ENCODE measurements around the gene DGCR6.
"Not testable (repeated sequence)": the region's sequence is repeated elsewhere in the genome, so short reads cannot be mapped to it uniquely, and the experiment has no call there.

Gene DGCR6
- 1.2 to 5.5 (median 3.3) reads per million in 3 donors for total RNA-seq

DNA sequence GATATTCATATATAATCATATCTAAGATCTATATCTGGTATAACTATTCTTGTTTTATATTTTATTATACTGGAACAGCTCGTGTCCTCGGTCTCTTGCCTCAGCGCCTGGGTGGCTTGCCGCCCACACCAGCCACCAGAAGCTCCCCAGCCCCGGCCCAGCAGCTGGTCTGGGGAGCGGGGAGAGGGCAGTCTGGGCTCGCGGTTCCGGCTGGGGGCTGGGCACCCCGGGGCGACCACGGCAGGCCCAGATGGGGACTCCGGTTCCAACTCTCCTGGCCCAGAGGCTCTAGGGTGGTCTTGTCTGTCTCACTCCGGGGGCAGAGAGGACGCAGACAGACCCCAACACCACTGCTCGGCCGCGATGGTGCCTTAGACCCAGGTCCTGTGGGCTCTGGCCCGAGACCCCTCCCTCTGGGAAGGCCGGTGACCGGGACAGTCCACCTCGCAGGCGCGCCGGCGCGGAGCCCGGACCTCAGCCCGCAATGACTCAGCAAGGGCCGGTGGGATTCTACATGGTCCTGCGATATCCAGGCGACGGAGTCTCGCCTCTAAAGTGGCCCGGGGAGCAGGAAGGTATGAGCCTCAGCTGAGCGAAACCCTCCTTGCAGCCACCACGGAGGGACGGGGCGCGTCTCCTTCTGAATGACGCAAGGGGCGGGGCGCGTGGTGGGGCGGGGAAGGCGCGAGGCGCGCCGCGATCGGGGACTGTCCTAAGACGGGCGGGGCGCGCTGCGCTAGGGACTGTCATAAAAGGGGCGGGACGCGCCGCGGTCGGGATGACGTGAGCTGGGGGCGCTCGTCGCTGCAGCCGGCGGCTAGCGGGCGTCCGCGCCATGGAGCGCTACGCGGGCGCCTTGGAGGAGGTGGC, at the start of gene DGCR6:
DGCR6 (plus strand) TSS at position 781 of the 870 bp plus-strand sequence; CDS start at position 836, 55 bp downstream.
- Histone ChIP-seq H3K9me3 (ENCODE audit: control insufficient read depth, low read length) (no peaks in the 10 kb centered on the region), H3K4me3 (ENCODE audit: insufficient read depth, low read depth, low read length, poor library complexity, severe bottlenecking) (no peak within 1 kb of the TSS), H3K27me3 (replicated peaks; ENCODE audit: control insufficient read depth, insufficient read depth, low read length, poor library complexity, severe bottlenecking) (no peaks in the 10 kb centered on the region), H3K27ac (ENCODE audit: insufficient read depth, low read length, poor library complexity, severe bottlenecking) (no peak within 1 kb of the TSS), H3K4me1 (ENCODE audit: control insufficient read depth, insufficient read depth, low read length, poor library complexity, severe bottlenecking) (no peaks in the 10 kb centered on the region), H3K36me3 (ENCODE audit: control insufficient read depth, insufficient read depth, low read length) (no peaks in the 10 kb centered on the region)
- DNase-seq: no peak

DNA sequence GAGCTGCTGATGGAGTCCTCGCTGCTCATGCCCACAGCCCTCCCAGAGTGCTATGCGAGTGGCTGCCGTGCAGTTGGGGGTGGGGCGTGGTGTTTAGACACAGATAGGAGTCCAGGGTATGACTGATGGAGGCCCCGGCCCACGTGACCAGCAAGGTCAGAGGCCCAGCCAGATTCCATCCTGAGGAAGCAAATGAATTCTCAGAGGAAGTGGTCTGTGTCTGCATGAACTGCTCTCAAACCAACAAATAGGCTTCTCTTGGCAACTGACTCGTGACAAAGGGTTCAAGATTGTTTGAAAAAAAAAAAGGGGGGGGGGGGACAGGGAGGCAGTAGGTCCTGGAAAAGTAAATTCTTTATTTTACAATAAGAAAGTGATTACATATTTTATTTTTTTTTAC, 46.8 kb upstream of the DGCR6 start:
- DNase-seq; H3K4me3 ChIP-seq (ENCODE audit: insufficient read depth, low read depth, low read length, poor library complexity, severe bottlenecking); H3K27me3 ChIP-seq (replicated peaks; ENCODE audit: control insufficient read depth, insufficient read depth, low read length, poor library complexity, severe bottlenecking); H3K27ac ChIP-seq (ENCODE audit: insufficient read depth, low read length, poor library complexity, severe bottlenecking); H3K4me1 ChIP-seq (ENCODE audit: control insufficient read depth, insufficient read depth, low read length, poor library complexity, severe bottlenecking); H3K36me3 ChIP-seq (ENCODE audit: control insufficient read depth, insufficient read depth, low read length); H3K9me3 ChIP-seq (ENCODE audit: control insufficient read depth, low read length): not testable (repeated sequence)

- DNase-seq: peak; percentile 24 to 66 (median 59)
- not testable (repeated sequence) for H3K9me3 ChIP-seq (ENCODE audit: control insufficient read depth, low read length); H3K4me1 ChIP-seq (ENCODE audit: control insufficient read depth, insufficient read depth, low read length, poor library complexity, severe bottlenecking); H3K4me3 ChIP-seq (ENCODE audit: insufficient read depth, low read depth, low read length, poor library complexity, severe bottlenecking); H3K27me3 ChIP-seq (replicated peaks; ENCODE audit: control insufficient read depth, insufficient read depth, low read length, poor library complexity, severe bottlenecking); H3K27ac ChIP-seq (ENCODE audit: insufficient read depth, low read length, poor library complexity, severe bottlenecking); H3K36me3 ChIP-seq (ENCODE audit: control insufficient read depth, insufficient read depth, low read length)
Measured at GRCh38 chr22:18881260-18881659, 24.9 kb upstream of the DGCR6 start.

DNA sequence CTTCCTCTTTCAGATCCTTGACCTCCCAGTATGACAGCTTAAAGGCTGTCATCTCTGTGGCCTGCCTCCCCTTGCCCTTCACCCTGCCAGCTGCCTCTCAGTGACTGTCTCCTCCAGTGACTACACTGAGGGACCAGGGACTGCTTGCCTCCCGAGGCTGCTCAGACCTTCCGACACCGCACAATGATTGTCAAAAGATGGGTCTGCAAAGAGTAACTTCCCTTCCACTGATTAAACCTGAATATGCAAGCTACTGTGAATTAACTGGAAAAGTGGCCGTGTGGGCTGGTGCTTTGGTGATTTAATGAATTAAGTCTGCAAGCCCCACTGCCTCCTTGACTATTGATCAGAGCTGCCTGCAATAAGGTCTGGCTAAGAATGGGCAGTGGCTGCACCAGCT, 21.7 kb upstream of the DGCR6 start:
- DNase-seq; H3K9me3 ChIP-seq (ENCODE audit: control insufficient read depth, low read length); H3K27me3 ChIP-seq (replicated peaks; ENCODE audit: control insufficient read depth, insufficient read depth, low read length, poor library complexity, severe bottlenecking); H3K36me3 ChIP-seq (ENCODE audit: control insufficient read depth, insufficient read depth, low read length); H3K4me3 ChIP-seq (ENCODE audit: insufficient read depth, low read depth, low read length, poor library complexity, severe bottlenecking); H3K4me1 ChIP-seq (ENCODE audit: control insufficient read depth, insufficient read depth, low read length, poor library complexity, severe bottlenecking); H3K27ac ChIP-seq (ENCODE audit: insufficient read depth, low read length, poor library complexity, severe bottlenecking): not testable (repeated sequence)

DNA sequence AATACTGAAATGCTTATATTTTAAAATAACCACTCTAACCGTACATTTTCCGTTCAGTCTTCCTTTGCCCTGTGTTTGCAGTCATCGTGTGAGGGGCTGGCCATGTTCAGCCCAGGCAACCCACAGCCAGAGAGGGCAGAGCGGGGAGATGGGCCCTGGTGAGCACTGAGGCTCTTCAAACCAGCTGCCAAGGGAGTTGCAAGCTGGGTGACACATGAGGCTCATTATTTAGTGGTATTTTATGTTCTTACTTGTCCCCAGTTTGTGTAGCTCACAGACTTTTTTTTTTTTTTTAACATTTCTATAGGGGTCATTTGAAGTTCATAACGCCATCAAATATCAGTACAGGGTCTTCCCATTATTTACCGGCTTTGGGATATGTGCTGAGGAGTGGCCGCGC, 18.0 kb upstream of the DGCR6 start:
- Histone ChIP-seq H3K36me3 (ENCODE audit: control insufficient read depth, insufficient read depth, low read length) (no peaks in the 10 kb centered on the region), H3K4me3 (ENCODE audit: insufficient read depth, low read depth, low read length, poor library complexity, severe bottlenecking) (no peak overlapping the region), H3K27me3 (replicated peaks; ENCODE audit: control insufficient read depth, insufficient read depth, low read length, poor library complexity, severe bottlenecking) (no peaks in the 10 kb centered on the region), H3K9me3 (ENCODE audit: control insufficient read depth, low read length) (no peaks in the 10 kb centered on the region), H3K4me1 (ENCODE audit: control insufficient read depth, insufficient read depth, low read length, poor library complexity, severe bottlenecking) (no peaks in the 10 kb centered on the region), H3K27ac (ENCODE audit: insufficient read depth, low read length, poor library complexity, severe bottlenecking) (no peak overlapping the region)
- DNase-seq: no peak

GRCh38 chr22:18890510-18891192, 15.5 kb upstream of the DGCR6 start:
- not testable (repeated sequence) for DNase-seq; H3K36me3 ChIP-seq (ENCODE audit: control insufficient read depth, insufficient read depth, low read length); H3K27me3 ChIP-seq (replicated peaks; ENCODE audit: control insufficient read depth, insufficient read depth, low read length, poor library complexity, severe bottlenecking); H3K9me3 ChIP-seq (ENCODE audit: control insufficient read depth, low read length); H3K27ac ChIP-seq (ENCODE audit: insufficient read depth, low read length, poor library complexity, severe bottlenecking); H3K4me1 ChIP-seq (ENCODE audit: control insufficient read depth, insufficient read depth, low read length, poor library complexity, severe bottlenecking); H3K4me3 ChIP-seq (ENCODE audit: insufficient read depth, low read depth, low read length, poor library complexity, severe bottlenecking)

GRCh38 chr22:18893775-18894174, 12.3 kb upstream of the DGCR6 start:
- not testable (repeated sequence) for H3K27me3 ChIP-seq (replicated peaks; ENCODE audit: control insufficient read depth, insufficient read depth, low read length, poor library complexity, severe bottlenecking); H3K9me3 ChIP-seq (ENCODE audit: control insufficient read depth, low read length); H3K36me3 ChIP-seq (ENCODE audit: control insufficient read depth, insufficient read depth, low read length); H3K27ac ChIP-seq (ENCODE audit: insufficient read depth, low read length, poor library complexity, severe bottlenecking); DNase-seq; H3K4me3 ChIP-seq (ENCODE audit: insufficient read depth, low read depth, low read length, poor library complexity, severe bottlenecking); H3K4me1 ChIP-seq (ENCODE audit: control insufficient read depth, insufficient read depth, low read length, poor library complexity, severe bottlenecking)

- H3K4me3 ChIP-seq (ENCODE audit: insufficient read depth, low read depth, low read length, poor library complexity, severe bottlenecking); H3K9me3 ChIP-seq (ENCODE audit: control insufficient read depth, low read length); DNase-seq; H3K4me1 ChIP-seq (ENCODE audit: control insufficient read depth, insufficient read depth, low read length, poor library complexity, severe bottlenecking); H3K27me3 ChIP-seq (replicated peaks; ENCODE audit: control insufficient read depth, insufficient read depth, low read length, poor library complexity, severe bottlenecking); H3K27ac ChIP-seq (ENCODE audit: insufficient read depth, low read length, poor library complexity, severe bottlenecking); H3K36me3 ChIP-seq (ENCODE audit: control insufficient read depth, insufficient read depth, low read length): not testable (repeated sequence)
Measured at GRCh38 chr22:18896037-18896657, 10.0 kb upstream of the DGCR6 start.

DNA sequence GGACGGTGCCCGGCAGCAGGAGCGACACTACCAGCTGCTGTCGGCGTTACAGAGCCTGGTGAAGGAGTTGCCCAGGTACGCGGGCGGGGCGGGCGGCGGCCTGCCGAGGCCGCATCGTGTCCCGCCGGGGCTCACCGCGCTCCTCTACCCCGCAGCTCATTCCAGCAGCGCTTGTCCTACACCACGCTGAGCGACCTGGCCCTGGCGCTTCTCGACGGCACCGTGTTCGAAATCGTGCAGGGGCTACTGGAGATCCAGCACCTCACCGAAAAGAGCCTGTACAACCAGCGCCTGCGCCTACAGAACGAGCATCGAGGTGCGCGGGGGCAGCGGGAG, 258 bp downstream of the DGCR6 start:
- DNase-seq; H3K4me1 ChIP-seq (ENCODE audit: control insufficient read depth, insufficient read depth, low read length, poor library complexity, severe bottlenecking); H3K4me3 ChIP-seq (ENCODE audit: insufficient read depth, low read depth, low read length, poor library complexity, severe bottlenecking); H3K27me3 ChIP-seq (replicated peaks; ENCODE audit: control insufficient read depth, insufficient read depth, low read length, poor library complexity, severe bottlenecking); H3K36me3 ChIP-seq (ENCODE audit: control insufficient read depth, insufficient read depth, low read length); H3K9me3 ChIP-seq (ENCODE audit: control insufficient read depth, low read length); H3K27ac ChIP-seq (ENCODE audit: insufficient read depth, low read length, poor library complexity, severe bottlenecking): not testable (repeated sequence)

DNA sequence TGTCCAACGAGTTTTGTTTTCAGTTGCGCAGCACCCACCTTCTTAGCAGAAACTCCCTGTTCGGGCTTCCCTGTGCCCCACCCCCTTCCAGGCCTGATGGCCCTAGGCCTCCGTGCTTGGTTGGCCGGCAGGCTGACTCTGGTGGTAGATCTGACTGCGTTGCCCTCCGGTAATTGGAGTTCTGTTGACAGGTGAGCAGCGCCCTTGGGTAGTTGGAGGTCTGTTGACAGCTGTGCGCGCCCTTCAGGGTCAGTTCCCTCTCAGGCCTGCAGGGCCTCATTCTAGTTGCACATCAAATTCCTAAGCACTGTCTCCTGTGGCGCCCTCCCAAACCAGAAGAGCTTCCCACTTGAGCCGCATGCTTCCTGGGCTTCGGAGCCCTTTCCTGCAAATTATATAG, 776 bp downstream of the DGCR6 start:
- no peaks in the 10 kb centered on the region for H3K36me3 ChIP-seq (ENCODE audit: control insufficient read depth, insufficient read depth, low read length)
- no peaks in the 10 kb centered on the region for H3K4me1 ChIP-seq (ENCODE audit: control insufficient read depth, insufficient read depth, low read length, poor library complexity, severe bottlenecking)
- no peak for DNase-seq
- H3K27ac ChIP-seq (ENCODE audit: insufficient read depth, low read length, poor library complexity, severe bottlenecking): no peak overlapping the region
- no peaks in the 10 kb centered on the region for H3K27me3 ChIP-seq (replicated peaks; ENCODE audit: control insufficient read depth, insufficient read depth, low read length, poor library complexity, severe bottlenecking)
- no peaks in the 10 kb centered on the region for H3K9me3 ChIP-seq (ENCODE audit: control insufficient read depth, low read length)
- H3K4me3 ChIP-seq (ENCODE audit: insufficient read depth, low read depth, low read length, poor library complexity, severe bottlenecking): no peak overlapping the region

Data from effector memory CD4-positive, alpha-beta T cell (primary cell).